IMR-90 (cell line): Measurements from ENCODE around the gene STARD13. TPM values are rescaled to one million over a fixed set of nuclear protein-coding genes. Genes with fewer than 3 reads are reported as not detected.

Experiments used
- ATAC-seq: fragments of 200-7000 bp; cut with Tn5 transposase; 2 replicates; pipeline ENCODE4 v1.9.1; 2020; ENCODE audit warnings: low read depth, mild to moderate bottlenecking, moderate library complexity
- BruUV-seq: library from RNA; stranded (reverse); fragments of 400-500 nt; replicated peaks from 2 replicates; lab custom pipeline; 2021; lab: Mats Ljungman, UMichigan
- CTCF ChIA-PET: fragments of 300-600 bp; formaldehyde crosslinking; extraction: SDS; loops from one replicate; lab custom pipeline; 2021; ENCODE audit warnings: antibody characterized with exemption; lab: Yijun Ruan, JAX
- POLR2A ChIA-PET: fragments of 300-600 bp; sonication (Branson Sonifier 250); formaldehyde crosslinking; loops from one replicate; lab custom pipeline; 2022; ENCODE audit warnings: antibody characterized with exemption; ENCODE audit not compliant: unreplicated experiment; lab: Charles Lee
- DNase-seq: peaks from one replicate; pipeline ENCODE4 v3.0.0; 2013
- H2AFZ ChIP-seq: replicated peaks from 2 replicates; pipeline ENCODE3; 2013; ENCODE audit warnings: low read length, mild to moderate bottlenecking; ENCODE audit not compliant: poor library complexity
- H2AK5ac ChIP-seq: 2 replicates; pipeline ENCODE4 v1.6.1; 2013; ENCODE audit warnings: low read depth, low read length, inconsistent platforms
- H2AK9ac ChIP-seq: replicated peaks from 2 replicates; pipeline ENCODE3; 2013; ENCODE audit warnings: mild to moderate bottlenecking, low read depth, low read length, moderate library complexity; ENCODE audit not compliant: poor library complexity
- H2BK120ac ChIP-seq: 2 replicates; pipeline ENCODE4 v1.6.1; 2013; ENCODE audit warnings: low read depth, low read length, inconsistent platforms
- H2BK15ac ChIP-seq: 3 replicates; pipeline ENCODE4 v1.6.1; 2013; ENCODE audit warnings: low read depth, low read length, inconsistent platforms
- H2BK20ac ChIP-seq: 2 replicates; pipeline ENCODE4 v1.6.1; 2013; ENCODE audit warnings: low read depth, mild to moderate bottlenecking, inconsistent platforms, low read length, moderate library complexity
- H2BK5ac ChIP-seq: 2 replicates; pipeline ENCODE4 v1.6.1; 2013; ENCODE audit warnings: mild to moderate bottlenecking, low read depth, low read length, inconsistent platforms; ENCODE audit not compliant: poor library complexity, severe bottlenecking
- H3K14ac ChIP-seq: replicated peaks from 2 replicates; pipeline ENCODE4 v1.6.1; 2013; ENCODE audit warnings: low read depth, low read length, inconsistent platforms
- H3K18ac ChIP-seq: 2 replicates; pipeline ENCODE4 v1.6.1; 2013; ENCODE audit warnings: low read depth, low read length, control low read depth
- H3K23ac ChIP-seq: 2 replicates; pipeline ENCODE4 v1.6.1; 2013; ENCODE audit warnings: low read depth, low read length, inconsistent platforms
- H3K27ac ChIP-seq: 2 replicates; pipeline ENCODE4 v1.5.1; 2013; ENCODE audit warnings: mild to moderate bottlenecking, control low read depth, low read length; ENCODE audit not compliant: insufficient read depth
- H3K27me3 ChIP-seq: 2 replicates; pipeline ENCODE4 v1.6.1; 2013; ENCODE audit warnings: low read length; ENCODE audit not compliant: control insufficient read depth, insufficient read depth
- H3K36me3 ChIP-seq: 2 replicates; pipeline ENCODE4 v1.6.1; 2013; ENCODE audit warnings: low read length, mixed read lengths; ENCODE audit not compliant: control insufficient read depth, insufficient read depth
- H3K4ac ChIP-seq: 2 replicates; pipeline ENCODE4 v1.6.1; 2013; ENCODE audit warnings: low read depth, low read length, inconsistent platforms
- H3K4me1 ChIP-seq: 2 replicates; pipeline ENCODE4 v1.6.1; 2013; ENCODE audit warnings: low read length, mixed read lengths; ENCODE audit not compliant: control insufficient read depth, insufficient read depth
- H3K4me2 ChIP-seq: 2 replicates; pipeline ENCODE4 v1.6.1; 2013; ENCODE audit warnings: low read depth, mild to moderate bottlenecking, control low read depth, low read length, moderate library complexity
- H3K4me3 ChIP-seq: 2 replicates; pipeline ENCODE4 v1.5.1; 2013; ENCODE audit warnings: low read depth, mild to moderate bottlenecking, control low read depth, low read length, moderate library complexity; ENCODE audit not compliant: insufficient read depth
- H3K56ac ChIP-seq: 2 replicates; pipeline ENCODE4 v1.6.1; 2013; ENCODE audit warnings: low read length, inconsistent platforms; ENCODE audit not compliant: insufficient read depth; ENCODE audit errors: extremely low read depth
- H3K79me1 ChIP-seq, 2 experiments: 2 replicates each; pipeline ENCODE4 v1.6.1; 2013; ENCODE audit warnings: low read length in 2 of 2, inconsistent platforms in 1 of 2, low read depth in 1 of 2
- H3K9ac ChIP-seq: 2 replicates; pipeline ENCODE4 v1.6.1; 2013; ENCODE audit warnings: low read depth, low read length, control low read depth
- H3K9me1 ChIP-seq: 2 replicates; pipeline ENCODE4 v1.6.1; 2013; ENCODE audit warnings: low read length, inconsistent platforms; ENCODE audit not compliant: insufficient read depth
- H3K9me3 ChIP-seq: 2 replicates; pipeline ENCODE4 v1.6.1; 2013; ENCODE audit warnings: low read length; ENCODE audit not compliant: control insufficient read depth, insufficient read depth
- H4K20me1 ChIP-seq: 2 replicates; pipeline ENCODE4 v1.6.1; 2013; ENCODE audit warnings: low read length, inconsistent platforms; ENCODE audit not compliant: insufficient read depth
- H4K5ac ChIP-seq: 2 replicates; pipeline ENCODE4 v1.6.1; 2013; ENCODE audit warnings: mild to moderate bottlenecking, low read depth, low read length, control low read depth
- H4K8ac ChIP-seq, 2 experiments: 2 replicates each; pipeline ENCODE4 v1.6.1; 2013; ENCODE audit warnings: low read depth in 2 of 2, low read length in 2 of 2, control low read depth in 1 of 2, inconsistent platforms in 1 of 2
- H4K91ac ChIP-seq: 2 replicates; pipeline ENCODE4 v1.6.1; 2013; ENCODE audit warnings: low read depth, low read length, inconsistent platforms; ENCODE audit not compliant: insufficient read depth
- CEBPB ChIP-seq: IDR thresholded peaks from 2 replicates; pipeline ENCODE4 v1.6.1; 2012; ENCODE audit warnings: low read depth, low read length, improper control_type of control experiment
- CTCF ChIP-seq: conservative IDR thresholded peaks from 2 replicates; pipeline ENCODE4 v1.5.1; 2012; ENCODE audit warnings: mild to moderate bottlenecking, low read depth, low read length, improper control_type of control experiment
- ELK1 ChIP-seq: fragments of 150-350 bp; IDR thresholded peaks from 2 replicates; pipeline ENCODE4 v1.6.1; 2016; ENCODE audit warnings: low read depth, mild to moderate bottlenecking, low read length, moderate library complexity, borderline replicate concordance
- WGBS, 2 experiments: methylation state at CpG; one replicate each; pipeline versions ENCODE4 v1.1.5 to v1.1.7; 2013; ENCODE audit warnings: missing lambda C conversion rate in 2 of 2; ENCODE audit not compliant: insufficient read length in 1 of 2; ENCODE audit errors: extremely low coverage in 2 of 2; 5-methylcytosine and 5-hydroxymethylcytosine counted together
- dilution Hi-C: fragments of 300-500 bp; cut with HindIII; formaldehyde crosslinking; loops from one replicate; pipeline ENCODE4 v1.14.3; 2018; ENCODE audit warnings: low sequenced_read_pairs; ENCODE audit not compliant: unreplicated experiment
- in situ Hi-C: fragments of 300-500 bp; cut with MboI; formaldehyde crosslinking; loops from 3 replicates; pipeline ENCODE4 v1.14.3; 2019; ENCODE audit warnings: low sequenced_read_pairs, inconsistent platforms, mixed read lengths
- intact Hi-C: fragments of 100-400 bp; cut with micrococcal nuclease; formaldehyde crosslinking; loops from 2 replicates; pipeline ENCODE4 v1.10.0; 2022
- polyA plus RNA-seq, 3 experiments: library from polyadenylated mRNA; depleted of rRNA; stranded (reverse); fragments of >200 nt; gene quantifications; 2 replicates each; pipeline ENCODE4 v1.2.3, GENCODE V29; 2012; ENCODE audit warnings: low replicate concordance in 1 of 3
- total RNA-seq: library from RNA; depleted of rRNA; stranded (reverse); fragments of >200 nt; gene quantifications from 2 replicates; pipeline ENCODE4 v1.2.3, GENCODE V29; 2012

STARD13 gene
- total and polyA plus RNA-seq, 2 of the 4 experiments (the other 2 are of a cell fraction) = 23.6 to 46.6 TPM

DNA sequence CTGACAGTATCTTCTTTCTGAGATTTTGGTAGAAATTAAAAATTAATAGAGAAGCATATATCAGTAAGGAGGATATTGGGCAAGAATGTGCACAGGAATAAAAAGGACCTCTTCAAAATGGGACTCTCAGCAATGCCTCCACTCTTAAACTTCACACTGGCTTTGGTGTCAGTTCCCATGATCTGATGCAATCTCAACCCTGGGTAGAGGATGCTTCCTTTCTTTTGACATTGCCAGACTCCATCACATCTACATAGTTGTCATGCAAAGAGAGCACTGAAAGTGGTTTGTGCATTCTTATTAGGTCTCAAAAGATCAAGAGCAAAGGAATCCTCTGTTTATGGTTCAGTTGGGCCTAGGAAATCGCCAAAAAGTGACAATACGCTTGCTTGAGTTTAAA is 26.3 kb downstream of the STARD13 start:
- no TSS peak for BruUV-seq
- H2AK5ac ChIP-seq = peak overlapping the region; percentile 16; the same call in 1 of the 2 replicates

More for the DNA sequence above, 26.3 kb downstream of the STARD13 start:
- in situ Hi-C loops = no loop called here
- no peak overlapping the region for H3K4me3 ChIP-seq
- peak overlapping the region; percentile 43; the same call in 1 of the 2 replicates for H3K23ac ChIP-seq
- no peak overlapping the region for H3K56ac ChIP-seq
- H3K36me3 ChIP-seq = peaks cover 10% of the 10 kb centered on the region
- no peak overlapping the region for H3K4me2 ChIP-seq
- no peak overlapping the region for H2AFZ ChIP-seq
- H2AK9ac ChIP-seq = no peak overlapping the region
- ATAC-seq (no peak), DNase-seq (no peak)
- H4K20me1 ChIP-seq = peaks cover 31% of the 10 kb centered on the region
- H4K91ac ChIP-seq = peak overlapping the region; percentile 29; the same call in 1 of the 2 replicates
- peak overlapping the region; percentile 59; the same call in 1 of the 2 replicates for H3K27ac ChIP-seq
- no peaks in the 10 kb centered on the region for H3K27me3 ChIP-seq
- peak overlapping the region; percentile 62; the same call in 1 of the 2 replicates for H4K5ac ChIP-seq
- H3K18ac ChIP-seq = peak overlapping the region; percentile 55; the same call in 1 of the 2 replicates
- CTCF ChIA-PET = no interaction called here
- H4K8ac ChIP-seq = peak overlapping the region in 1 of 2 experiments; percentile 35; a peak in 2 of 4 replicates
- peaks cover 24% of the 10 kb centered on the region for H3K9me1 ChIP-seq
- no peak overlapping the region; the same call in 1 of the 2 replicates for H2BK20ac ChIP-seq
- intact Hi-C loops = no loop called here
- no peak overlapping the region for H3K9ac ChIP-seq
- WGBS, 2 experiments = no CpG with 5 or more reads among the region's 2 CpGs
- peak overlapping the region; percentile 13; the same call in 1 of the 2 replicates for H2BK120ac ChIP-seq
- no peaks in the 10 kb centered on the region for H3K9me3 ChIP-seq
- peaks cover 26 to 94% of the 10 kb centered on the region in 2 experiments for H3K79me1 ChIP-seq
- TF ChIP-seq CTCF (no peak), ELK1 (no peak), CEBPB (peak; percentile 29; the same call in 1 of the 2 replicates)
- H3K14ac ChIP-seq = 0 out of 2 replicates have a peak overlapping the region, but pooled peaks have one; percentile 47
- dilution Hi-C loops = no loop called here
- POLR2A ChIA-PET = no interaction called here
- H2BK5ac ChIP-seq = peak overlapping the region; percentile 98
- peaks cover 42% of the 10 kb centered on the region for H3K4me1 ChIP-seq
- H2BK15ac ChIP-seq = no peak overlapping the region
- peak overlapping the region; percentile 3; the same call in 1 of the 2 replicates for H3K4ac ChIP-seq
